GM18867 (cell line): Measurements from ENCODE around the gene MEIKIN.

Experiments
- ATAC-seq: cut with Tn5 transposase; IDR thresholded peaks from one replicate; pipeline ENCODE4 v1.9.1; 2021; ENCODE audit warnings: mild to moderate bottlenecking, moderate library complexity; ENCODE audit not compliant: unreplicated experiment

Gene MEIKIN

DNA sequence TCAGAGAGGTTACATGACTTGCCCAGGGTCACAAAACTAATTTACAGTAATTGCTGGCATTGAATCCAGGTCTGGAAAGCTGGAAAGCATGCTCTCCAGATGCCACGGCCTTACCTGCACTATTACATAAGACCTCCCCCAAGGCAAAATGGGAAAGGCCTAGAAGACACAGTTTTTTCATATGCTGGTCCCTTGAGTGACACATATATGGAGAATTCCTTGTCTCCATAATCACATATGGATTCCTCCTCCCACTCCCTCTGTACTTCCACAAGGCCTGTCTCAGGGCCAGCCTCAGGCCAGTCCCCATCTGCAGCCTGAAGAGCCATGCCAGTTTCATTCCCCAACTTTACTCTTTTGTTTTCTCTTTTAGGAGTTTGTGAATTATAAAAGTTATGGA is 28.6 kb upstream of the MEIKIN start:
- no peak for ATAC-seq

DNA sequence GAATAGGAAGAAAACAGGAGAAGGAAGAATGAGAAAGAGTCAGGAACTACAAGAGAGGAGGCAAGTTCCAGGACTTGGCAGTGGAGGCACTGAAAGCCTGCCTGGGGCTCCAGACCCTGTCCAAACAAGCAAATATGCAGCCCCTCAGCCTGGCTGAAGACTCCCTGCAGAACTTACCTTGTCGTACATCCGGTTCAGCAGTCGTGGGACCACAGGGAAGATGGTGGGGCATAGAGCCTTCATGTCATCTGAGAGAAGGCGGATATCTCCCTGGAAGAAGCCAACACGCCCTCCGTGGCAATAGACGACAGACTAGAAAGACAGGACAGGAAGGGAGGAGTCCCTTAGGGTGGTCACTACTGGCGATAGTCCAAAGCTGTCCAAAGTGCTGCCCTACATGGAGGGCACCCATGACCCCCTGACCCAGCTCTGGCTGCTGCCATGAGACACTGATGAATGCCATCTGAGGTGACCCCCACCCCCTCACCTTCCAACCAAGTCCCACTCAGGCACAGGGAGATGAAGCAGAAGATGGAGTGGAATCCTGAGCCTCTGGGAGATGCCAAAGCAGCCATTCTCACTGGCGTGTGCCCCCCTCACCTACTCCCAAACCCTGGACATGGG is 27.7 kb upstream of the MEIKIN start:
- ATAC-seq, result no peak

DNA sequence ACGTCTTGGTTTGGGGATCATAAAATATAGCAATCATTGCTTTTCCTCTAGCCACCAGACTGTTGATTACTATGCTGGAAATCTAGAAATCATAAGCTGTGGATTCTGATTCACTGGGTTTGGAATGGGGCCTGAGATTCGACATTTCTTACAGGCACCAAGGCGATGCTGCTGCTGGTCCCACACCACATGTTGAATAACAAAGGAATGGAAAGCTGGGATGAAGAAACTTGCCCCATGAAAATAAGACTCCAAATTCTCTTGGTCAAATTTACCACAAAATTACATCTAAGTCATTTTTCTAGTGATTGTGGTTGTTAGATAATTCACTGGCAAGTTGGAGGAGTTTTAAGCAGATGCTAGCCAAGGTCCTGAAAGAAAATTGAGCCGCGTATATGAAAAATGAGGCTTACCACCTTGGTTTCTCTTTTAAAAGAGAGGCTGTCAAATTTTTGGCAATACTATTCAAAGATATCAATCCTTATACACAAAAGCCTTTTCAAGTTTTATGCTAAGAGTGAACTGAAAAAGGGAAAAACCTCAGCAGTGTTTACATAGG is 23.0 kb upstream of the MEIKIN start:
- ATAC-seq, result no peak

DNA sequence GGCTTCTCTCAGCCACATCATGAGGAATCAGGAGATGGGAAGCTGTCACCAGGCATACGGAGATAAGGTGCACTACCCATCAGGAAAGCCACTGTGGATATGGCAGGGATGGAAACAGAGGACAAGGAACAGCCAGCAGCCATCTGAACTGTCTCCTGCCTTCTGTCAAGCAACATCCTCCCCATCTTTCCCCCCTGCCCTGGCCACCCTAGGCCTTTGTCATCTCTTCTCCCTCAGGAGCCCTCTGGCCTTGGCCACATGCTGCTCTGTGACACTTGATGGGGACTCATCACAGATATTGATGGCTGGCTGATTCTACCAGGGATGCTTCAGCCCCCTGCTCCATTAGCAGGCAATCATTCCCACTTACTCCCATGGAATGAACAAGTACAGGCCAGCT is 21.1 kb upstream of the MEIKIN start:
- no peak for ATAC-seq

DNA sequence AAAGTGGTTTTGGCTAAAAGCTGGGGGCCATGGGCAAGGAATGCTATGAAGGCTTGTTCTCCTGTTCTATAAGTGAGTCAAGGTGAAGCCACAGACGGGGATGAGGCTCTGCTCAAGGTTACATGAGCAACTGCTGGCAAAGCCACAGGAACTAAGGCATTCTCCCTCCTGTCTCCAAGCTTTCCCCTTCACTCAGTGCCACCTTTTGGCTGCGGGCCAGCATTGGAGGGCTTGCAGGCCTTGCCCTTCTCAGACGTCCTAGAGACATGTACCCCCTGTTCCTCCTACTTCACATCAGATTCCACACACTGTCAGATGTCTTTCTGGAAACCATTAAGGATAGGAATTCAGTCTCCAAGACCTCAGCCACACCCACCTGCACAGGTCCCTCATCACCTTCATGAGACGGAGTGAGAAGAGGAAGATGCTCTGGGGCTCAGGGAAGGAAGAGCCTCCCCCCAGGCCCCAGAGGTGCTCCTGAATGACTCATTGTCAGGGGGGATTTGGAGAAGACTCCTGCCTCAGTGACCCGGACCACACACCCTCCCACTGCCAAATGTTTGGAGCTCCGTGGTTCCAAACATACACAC is 20.5 kb upstream of the MEIKIN start:
- no peak for ATAC-seq

DNA sequence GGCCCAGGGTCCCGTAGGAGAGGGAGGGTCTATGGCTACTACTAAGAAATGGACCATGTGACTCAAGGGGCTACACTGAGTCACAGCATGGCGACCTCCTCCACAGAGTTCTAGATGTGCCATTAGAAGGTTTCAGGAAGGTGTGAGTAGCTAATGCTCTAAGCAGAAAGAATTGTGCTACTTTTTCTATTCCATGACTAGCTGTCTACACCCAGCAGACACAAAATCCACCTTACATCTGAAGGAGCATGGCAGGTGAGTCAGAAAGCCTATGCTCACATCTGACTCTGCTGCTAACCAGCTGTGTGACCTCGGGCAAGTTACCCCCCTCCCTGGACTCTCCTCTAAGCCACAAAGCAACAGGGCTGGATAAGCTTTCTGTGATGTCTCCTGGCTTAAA is 14.4 kb upstream of the MEIKIN start:
- ATAC-seq, result no peak

DNA sequence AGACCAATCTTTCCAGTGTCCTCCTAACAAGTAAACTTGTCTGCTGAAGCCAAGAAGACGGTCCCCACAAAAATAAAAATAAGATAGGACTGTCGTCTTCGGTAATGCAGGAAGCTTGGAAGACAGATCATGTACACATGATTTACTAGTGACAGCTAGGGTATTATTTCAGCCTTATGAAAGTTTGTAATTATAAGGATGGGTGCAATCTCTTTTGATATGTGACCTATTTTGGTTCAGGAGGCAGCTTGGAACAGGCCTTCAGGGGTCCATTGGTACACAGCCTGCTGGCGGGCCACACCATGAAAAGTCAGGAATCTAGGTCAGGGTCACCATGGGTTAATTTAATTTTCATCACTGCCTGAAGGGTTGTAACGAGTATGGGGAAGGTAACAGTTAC is 13.7 kb upstream of the MEIKIN start:
- ATAC-seq, result no peak

DNA sequence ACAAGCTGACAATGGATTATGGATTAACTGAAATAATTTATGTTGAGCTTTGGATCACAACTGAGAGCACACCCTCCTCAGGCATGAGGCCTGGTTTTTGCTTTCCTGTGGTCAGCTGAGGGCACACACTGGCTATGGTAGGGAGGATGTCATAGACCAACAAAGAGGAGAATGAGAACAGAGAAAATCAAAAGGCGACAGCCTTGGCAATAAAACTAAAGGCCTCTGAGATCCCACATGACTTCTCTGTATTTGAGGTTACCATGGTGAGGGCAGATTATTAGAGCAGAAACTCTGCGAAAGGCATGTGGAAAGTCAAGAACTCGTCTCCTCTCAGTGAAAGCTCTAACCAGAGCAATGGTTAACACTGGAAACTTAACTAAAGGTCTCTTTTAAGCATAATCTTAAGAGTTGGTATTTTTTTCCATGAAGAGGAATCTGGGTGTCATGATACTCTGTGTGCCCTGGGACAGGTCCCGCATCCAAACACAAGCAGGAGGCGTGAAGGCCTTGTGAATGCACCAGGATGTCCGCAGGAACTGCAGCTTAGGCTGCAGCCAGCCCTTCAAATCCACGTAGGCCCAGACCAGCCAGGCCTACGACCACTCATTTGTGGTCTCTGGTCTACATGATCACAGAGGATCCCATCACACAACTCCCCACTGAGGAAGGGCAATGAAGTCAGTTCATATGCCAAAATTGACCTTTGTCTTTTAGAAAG is 12.4 kb upstream of the MEIKIN start:
- ATAC-seq, result no peak

DNA sequence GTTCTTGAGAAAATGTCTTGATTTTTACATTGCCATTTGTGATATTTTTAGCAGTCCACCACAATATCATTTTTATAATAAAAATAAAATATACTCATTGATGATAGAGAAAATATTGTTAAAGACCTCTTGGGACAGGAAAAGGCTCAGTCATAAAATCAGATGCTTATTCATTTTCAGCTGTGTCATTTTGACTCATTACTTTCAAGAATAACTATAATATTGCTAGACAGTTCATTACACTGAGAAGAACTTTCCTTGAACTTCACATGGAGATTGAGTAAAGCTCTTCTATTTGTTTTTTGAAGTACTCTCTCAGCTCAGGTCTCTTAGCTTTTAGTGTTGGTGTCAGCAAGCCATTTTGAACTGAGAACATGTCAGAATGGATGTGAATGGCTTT is 8.5 kb upstream of the MEIKIN start:
- no peak for ATAC-seq

DNA sequence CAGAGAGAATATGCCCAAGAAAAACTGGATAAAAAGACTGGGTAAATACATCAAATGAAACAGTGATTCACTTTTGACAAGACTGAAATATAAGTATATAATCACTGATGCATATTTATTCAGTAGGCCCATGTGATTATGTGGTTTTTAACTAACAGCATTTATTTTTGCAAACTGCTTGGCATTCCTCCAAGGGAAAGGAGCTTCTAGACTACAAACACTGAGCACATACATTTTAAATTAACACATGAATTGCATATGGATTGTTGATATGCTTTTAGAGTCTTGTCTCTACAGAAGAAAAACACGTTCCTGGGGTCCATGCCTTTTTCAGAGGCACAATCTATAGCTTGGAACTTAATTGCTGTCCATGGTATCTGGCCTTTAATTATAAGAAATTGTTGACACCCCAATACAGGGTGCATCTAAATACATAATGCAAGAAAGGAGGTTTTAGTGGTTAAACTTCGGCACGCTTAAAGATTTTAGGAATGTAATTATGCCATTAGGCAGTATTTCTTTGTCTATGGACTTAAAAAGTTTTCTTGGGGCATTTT is 6.9 kb upstream of the MEIKIN start:
- no peak for ATAC-seq

DNA sequence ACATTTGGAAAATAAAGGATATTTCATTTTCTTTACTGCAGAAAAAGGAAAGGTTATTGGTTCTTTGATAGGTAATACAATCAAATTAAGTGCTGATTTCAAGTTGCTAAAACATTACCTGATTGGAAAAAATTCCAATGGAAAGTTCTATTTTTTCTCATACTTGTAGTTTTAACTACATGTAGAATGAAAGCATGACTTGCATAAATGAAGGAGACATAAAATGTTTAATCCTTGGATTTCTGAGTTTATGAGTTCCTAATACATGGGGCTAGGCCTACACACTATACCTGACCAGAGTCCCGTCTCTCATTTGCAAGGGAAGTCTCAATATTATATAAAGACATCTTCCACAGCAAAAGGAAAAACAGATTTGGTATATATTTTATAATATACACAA is 5.2 kb upstream of the MEIKIN start:
- no peak for ATAC-seq

DNA sequence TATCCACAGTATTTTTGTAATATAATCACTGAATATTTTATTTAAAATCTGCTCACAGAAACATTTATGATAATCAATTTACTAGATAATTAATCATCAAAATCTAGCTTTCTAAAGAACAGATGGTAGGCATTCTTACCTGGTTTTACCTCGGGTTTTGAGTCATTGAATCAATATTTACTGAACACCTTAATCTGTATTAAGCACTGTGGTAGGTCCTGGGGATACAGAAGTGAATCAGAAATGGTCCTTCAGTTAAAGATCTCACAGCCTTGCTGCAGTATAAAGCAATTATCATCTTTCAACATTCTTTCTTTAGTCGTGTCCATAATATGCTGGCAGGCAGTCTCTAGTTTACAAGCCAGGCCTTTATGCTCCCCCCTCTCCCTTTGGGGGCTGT is 2.0 kb upstream of the MEIKIN start:
- ATAC-seq, result no peak

DNA sequence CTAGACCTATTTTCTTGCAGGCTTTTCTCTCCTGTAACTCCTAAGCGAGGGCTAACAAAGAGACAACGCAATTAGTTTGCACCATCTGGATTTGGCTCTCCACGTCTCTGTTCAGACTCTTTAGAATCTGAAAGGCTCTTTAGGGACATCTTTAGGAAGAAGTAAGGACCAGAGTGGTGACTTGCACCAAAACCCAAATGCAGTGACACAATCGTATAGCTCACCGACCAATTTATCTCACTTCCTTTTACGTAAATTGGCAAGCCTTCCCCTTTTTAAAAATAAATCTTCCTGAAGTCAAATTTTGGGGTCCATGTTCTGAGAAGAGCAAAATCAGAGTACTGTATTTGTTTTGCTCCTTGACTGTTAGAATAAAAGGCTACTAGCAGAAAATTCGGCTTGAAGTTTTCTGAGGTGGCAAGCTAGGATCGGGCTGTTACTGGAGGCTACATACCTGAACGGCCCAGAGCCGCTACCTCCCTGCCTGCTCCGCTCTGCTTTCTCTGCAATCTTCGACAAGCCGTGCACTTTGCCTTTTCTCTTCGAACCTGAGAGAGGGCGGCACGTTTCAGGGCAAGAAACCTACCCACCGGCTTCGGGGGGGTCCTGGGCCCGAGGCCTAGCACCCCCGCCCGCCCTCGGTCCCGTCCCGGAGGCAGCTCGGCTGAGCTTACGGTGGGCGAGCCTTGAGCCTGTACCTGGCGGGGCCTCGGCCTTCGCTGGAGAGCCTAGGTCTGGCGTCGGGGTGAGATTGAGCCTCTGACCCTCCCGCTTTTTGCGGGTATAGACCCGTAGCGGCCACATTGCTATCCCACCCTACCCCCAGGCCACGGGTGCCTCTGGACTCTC is 537 bp downstream of the MEIKIN start:
- ATAC-seq, result no peak

DNA sequence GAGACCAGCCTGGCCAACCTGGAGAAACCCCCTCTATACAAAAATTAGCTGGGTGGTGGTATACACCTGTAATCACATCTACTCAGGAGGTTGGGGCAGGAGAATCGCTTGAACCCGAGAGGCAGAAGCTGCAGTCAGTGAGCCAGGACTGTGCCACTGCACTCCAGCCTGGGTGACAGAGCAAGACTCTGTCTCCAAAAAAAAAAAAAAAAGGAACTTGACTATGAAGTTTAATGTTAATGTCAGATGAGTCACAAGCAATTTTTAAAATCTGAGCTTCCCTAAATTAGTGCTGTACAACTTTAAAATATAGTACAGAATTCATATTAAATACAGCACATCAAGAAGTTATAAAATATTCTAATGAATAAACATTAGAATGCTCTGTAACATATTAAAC is 1.5 kb downstream of the MEIKIN start:
- ATAC-seq, result no peak

DNA sequence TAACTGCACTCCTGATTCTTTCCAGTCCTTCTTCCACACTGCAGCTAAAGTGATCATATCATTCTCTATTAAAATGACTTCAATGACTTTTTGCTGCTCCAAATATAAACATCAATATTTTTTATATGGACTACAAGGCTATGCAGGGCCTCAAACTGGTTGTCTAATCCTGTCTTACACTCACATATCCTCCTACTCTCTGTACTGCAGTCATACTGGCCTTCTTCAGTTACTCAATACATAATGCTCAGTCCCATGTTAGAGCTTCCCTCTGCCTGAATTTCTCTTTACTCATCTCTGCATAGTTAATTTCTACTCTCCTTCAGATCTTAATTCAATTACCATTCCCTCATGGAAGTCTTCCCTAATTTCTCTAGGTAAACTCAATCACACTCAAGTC is 3.4 kb downstream of the MEIKIN start:
- no peak for ATAC-seq

DNA sequence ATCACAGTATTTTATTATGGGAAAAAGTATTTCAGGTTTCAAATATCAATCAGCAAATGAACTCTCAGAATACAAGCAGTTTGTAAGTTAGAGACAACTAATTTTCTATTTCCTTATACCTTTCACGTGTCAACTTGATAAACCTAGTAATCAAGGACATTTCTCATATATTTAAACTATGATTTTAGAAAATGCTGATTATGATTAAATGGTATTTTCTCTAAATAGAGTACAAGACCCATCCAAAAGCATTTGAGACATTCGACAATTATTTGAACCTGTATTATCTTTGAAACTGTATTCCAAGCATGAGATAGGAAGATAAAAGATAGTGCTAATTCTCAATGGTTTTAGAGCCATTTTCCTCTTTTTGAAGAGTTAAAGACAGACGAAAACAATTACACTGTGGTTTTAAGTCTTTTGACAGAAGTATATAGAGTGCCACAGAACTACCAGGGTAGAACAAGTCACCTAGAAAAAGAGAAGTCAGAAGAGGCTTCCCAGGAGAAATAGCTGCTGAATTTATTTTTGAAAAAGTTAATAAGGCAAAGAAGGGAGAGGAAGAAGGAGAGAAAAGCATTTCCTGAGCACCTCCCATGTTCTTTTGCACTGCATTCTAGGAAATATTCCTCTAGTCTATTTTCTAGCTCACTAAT is 5.6 kb downstream of the MEIKIN start:
- no peak for ATAC-seq

DNA sequence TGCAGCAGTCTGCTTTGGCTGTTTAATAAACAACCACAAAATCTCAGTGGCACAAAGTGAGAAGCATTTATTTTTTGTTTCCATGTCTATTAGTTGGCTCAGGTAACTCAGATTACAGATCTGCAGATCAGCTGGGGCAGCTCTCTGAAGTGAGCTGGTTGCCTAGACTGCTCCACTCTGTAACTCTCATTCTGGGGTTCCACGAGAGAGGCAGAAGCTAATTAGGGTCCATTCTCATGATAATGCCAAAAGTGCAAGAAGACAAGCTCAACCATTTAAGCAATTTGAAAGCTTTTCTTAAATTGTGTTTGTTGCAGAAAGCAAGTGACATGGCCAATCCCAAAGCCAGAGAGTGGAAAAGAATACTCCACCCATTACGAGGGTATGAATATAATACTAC is 13.2 kb downstream of the MEIKIN start:
- ATAC-seq, result no peak

DNA sequence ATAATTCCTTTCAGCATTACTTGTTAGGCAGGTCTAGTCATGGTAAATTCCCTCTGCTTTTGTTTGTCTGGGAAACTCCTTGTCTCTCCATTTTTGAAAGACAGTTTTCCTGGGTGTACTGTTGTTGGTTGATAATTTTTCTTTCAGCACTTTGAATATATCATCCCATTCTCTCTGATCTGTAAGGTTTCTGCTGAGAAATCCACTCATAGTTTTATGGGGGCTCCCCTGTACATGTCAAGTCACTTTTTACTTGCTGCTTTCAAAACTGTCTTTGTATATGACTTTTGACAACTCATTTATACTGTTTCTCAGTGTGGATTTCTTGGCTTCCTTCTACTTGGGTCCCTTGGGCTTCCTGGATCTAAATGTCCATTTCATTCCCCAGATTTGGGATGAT is 16.5 kb downstream of the MEIKIN start:
- no peak for ATAC-seq

DNA sequence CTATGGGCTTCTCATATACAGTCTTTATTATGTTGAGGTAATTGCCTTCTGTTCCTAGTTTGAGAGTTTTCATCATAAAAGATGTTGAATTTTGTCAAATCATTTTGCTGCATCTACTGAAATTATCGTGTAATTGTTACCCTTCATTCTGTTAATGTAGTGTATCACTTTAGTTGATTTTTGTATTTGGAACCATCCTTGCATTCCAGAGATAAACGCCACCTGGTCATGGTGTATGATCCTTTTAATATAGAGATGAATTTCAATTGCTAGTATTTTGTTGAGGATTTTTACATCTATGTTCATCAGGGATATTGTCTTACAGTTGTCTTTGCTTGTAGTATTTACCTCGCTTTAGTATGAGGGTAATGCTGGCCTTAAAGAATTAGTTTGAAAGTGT is 19.3 kb downstream of the MEIKIN start:
- ATAC-seq, result no peak

DNA sequence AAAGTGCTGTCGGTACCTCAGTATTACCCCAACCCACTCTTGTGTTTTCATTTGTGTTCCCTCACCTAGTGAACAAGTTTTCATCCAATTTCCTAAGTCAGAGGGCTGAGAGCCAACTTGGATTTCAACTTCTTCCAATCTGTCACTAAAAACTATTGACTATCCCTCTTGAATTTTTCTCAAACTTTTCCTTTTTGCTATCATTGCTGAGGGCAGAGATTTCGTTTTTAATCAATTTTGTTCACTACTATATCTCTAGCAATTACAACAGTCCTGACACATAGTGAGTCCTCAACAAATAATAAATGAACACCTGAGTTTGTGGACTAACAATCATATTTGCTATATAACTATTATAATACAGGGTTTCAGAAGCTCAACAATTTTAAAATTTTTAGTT is 29.0 kb downstream of the MEIKIN start:
- no peak for ATAC-seq

DNA sequence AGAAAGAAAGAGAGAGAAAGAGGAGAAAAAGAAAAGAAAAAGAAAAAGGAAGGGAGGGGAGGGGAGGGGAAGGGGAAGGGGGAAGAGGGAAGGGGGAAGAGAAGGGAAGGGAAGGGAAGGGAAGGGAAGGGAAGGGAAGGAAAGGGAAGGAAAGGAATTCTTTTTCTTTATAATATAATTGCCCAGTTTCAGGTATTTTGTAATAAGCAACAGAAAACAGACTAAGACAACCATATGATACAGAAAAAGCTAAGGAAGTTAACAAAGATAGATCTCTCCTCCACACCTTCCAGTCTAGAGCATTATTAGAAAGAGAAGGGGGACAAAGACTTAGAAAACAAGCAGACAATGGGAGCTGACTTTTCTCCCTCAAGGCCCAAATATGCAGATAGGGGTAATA is 31.0 kb downstream of the MEIKIN start:
- ATAC-seq, result no peak
